Neural crest cell (in vitro differentiated cells): ENCODE results near the gene RNF212. TPM values are rescaled to one million over a fixed set of nuclear protein-coding genes. Genes with fewer than 3 reads are reported as not detected.

ENCODE experiments used
- DNase-seq: peaks from one replicate; pipeline ENCODE4 v3.0.0; 2021; ENCODE audit warnings: low read depth, mixed read lengths, low spot score
- H3K27ac Mint-ChIP-seq: one replicate; pipeline ENCODE4 v1.8.0; 2021; ENCODE audit warnings: mild to moderate bottlenecking, mixed read lengths; ENCODE audit not compliant: unreplicated experiment
- H3K27me3 Mint-ChIP-seq: 2 replicates; pipeline ENCODE4 v1.8.0; 2021; ENCODE audit warnings: low read depth, mild to moderate bottlenecking, mixed read lengths
- H3K36me3 Mint-ChIP-seq: 2 replicates; pipeline ENCODE4 v1.8.0; 2021; ENCODE audit warnings: low read depth, mild to moderate bottlenecking, mixed read lengths
- H3K4me1 Mint-ChIP-seq: 2 replicates; pipeline ENCODE4 v1.8.0; 2021; ENCODE audit warnings: mixed read lengths
- H3K4me3 Mint-ChIP-seq: one replicate; pipeline ENCODE4 v1.8.0; 2021; ENCODE audit warnings: mild to moderate bottlenecking, mixed read lengths
- H3K9me3 Mint-ChIP-seq: 2 replicates; pipeline ENCODE4 v1.8.0; 2021; ENCODE audit warnings: mixed read lengths
- CTCF ChIP-seq: fragments of 200-600 bp; sonication (generic); conservative IDR thresholded peaks from 2 replicates; pipeline ENCODE4 v1.5.0; 2021; ENCODE audit warnings: antibody characterized with exemption, mild to moderate bottlenecking
- total RNA-seq: library from RNA; stranded (reverse); gene quantifications from 2 replicates; pipeline ENCODE4 v1.2.1, GENCODE V29; 2021

RNF212 gene
- total RNA-seq, 1 donor from 2014 or later = 2.7 TPM

GRCh38 chr4:1075225-1075624 is 38.1 kb downstream of the RNF212 start:
- no peak for TF ChIP-seq CTCF
- Mint-ChIP-seq H3K9me3 (peaks cover 9% of the 10 kb centered on the region), H3K27me3 (peaks cover 2% of the 10 kb centered on the region)

GRCh38 chr4:1074077-1074476 is 39.3 kb downstream of the RNF212 start:
- Mint-ChIP-seq H3K27me3 (peaks cover 2% of the 10 kb centered on the region), H3K4me1 (peaks cover 11% of the 10 kb centered on the region), H3K36me3 (peaks cover 3% of the 10 kb centered on the region), H3K9me3 (peaks cover 9% of the 10 kb centered on the region), H3K27ac (no peak overlapping the region), H3K4me3 (no peak overlapping the region)
- no peak for DNase-seq
- TF ChIP-seq CTCF = no peak

More at GRCh38 chr4:1075225-1075624, 38.1 kb downstream of the RNF212 start:
- Mint-ChIP-seq H3K4me1 (peaks cover 11% of the 10 kb centered on the region), H3K4me3 (no peak overlapping the region), H3K36me3 (peaks cover 3% of the 10 kb centered on the region), H3K27ac (no peak overlapping the region)
- no peak for DNase-seq

- peak; percentile 69 for DNase-seq
- H3K27ac Mint-ChIP-seq = no peak overlapping the region
- no peak overlapping the region for H3K4me3 Mint-ChIP-seq
- peaks cover 3% of the 10 kb centered on the region for H3K36me3 Mint-ChIP-seq
- H3K9me3 Mint-ChIP-seq = peaks cover 9% of the 10 kb centered on the region
- peak; percentile 72 for TF ChIP-seq CTCF
- peaks cover 6% of the 10 kb centered on the region for H3K27me3 Mint-ChIP-seq
- H3K4me1 Mint-ChIP-seq = peaks cover 11% of the 10 kb centered on the region
Observed at GRCh38 chr4:1072830-1073446, 40.4 kb downstream of the RNF212 start.

- H3K27ac Mint-ChIP-seq = no peak overlapping the region
- no peak for DNase-seq
- H3K27me3 Mint-ChIP-seq = peaks cover 10% of the 10 kb centered on the region
- no peak overlapping the region for H3K4me3 Mint-ChIP-seq
- H3K4me1 Mint-ChIP-seq = peaks cover 11% of the 10 kb centered on the region
- H3K36me3 Mint-ChIP-seq = peaks cover 3% of the 10 kb centered on the region
- TF ChIP-seq CTCF = no peak
- peaks cover 9% of the 10 kb centered on the region for H3K9me3 Mint-ChIP-seq
Observed at GRCh38 chr4:1069394-1069793, 44.0 kb downstream of the RNF212 start.

GRCh38 chr4:1065732-1066131 is 47.6 kb downstream of the RNF212 start:
- TF ChIP-seq CTCF = no peak
- Mint-ChIP-seq H3K4me1 (peaks cover 22% of the 10 kb centered on the region), H3K9me3 (peaks cover 3% of the 10 kb centered on the region), H3K36me3 (peaks cover 3% of the 10 kb centered on the region), H3K27ac (no peak overlapping the region), H3K4me3 (no peak overlapping the region), H3K27me3 (peaks cover 7% of the 10 kb centered on the region)
- DNase-seq = no peak
